Activated CD8-positive, alpha-beta T cell treated with anti-CD3 and anti-CD28 coated beads for 36 hours (primary cell): ENCODE measurements around the gene CXorf58. TPM values are rescaled to one million over a fixed set of nuclear protein-coding genes. Genes with fewer than 3 reads are reported as not detected.
"Not testable (repeated sequence)": the region's sequence is repeated elsewhere in the genome, so short reads cannot be mapped to it uniquely, and the experiment has no call there.

Source experiments
- ATAC-seq: fragments of 200-7000 bp; cut with Tn5 transposase; one replicate; pipeline ENCODE4 v1.10.0; 2021; ENCODE audit warnings: mild to moderate bottlenecking, moderate library complexity
- CTCF ChIA-PET: fragments of 350-600 bp; sonication (Branson Sonifier 250); formaldehyde crosslinking; loops from one replicate; lab custom pipeline; 2021; ENCODE audit warnings: antibody characterized with exemption; lab: Charles Lee
- POLR2A ChIA-PET: fragments of 350-600 bp; sonication (Branson Sonifier 250); formaldehyde crosslinking; loops from one replicate; lab custom pipeline; 2021; ENCODE audit warnings: antibody characterized with exemption; lab: Charles Lee
- DNase-seq: peaks from one replicate; pipeline ENCODE4 v3.0.0-alpha.2; 2020
- H3K27ac Mint-ChIP-seq: one replicate; pipeline ENCODE4 v1.8.0; 2021; ENCODE audit warnings: mild to moderate bottlenecking, mixed read lengths
- H3K27me3 Mint-ChIP-seq: one replicate; pipeline ENCODE4 v1.8.0; 2021; ENCODE audit warnings: mixed read lengths
- H3K36me3 Mint-ChIP-seq: one replicate; pipeline ENCODE4 v1.8.0; 2021; ENCODE audit warnings: low read depth, mixed read lengths
- H3K4me1 Mint-ChIP-seq: one replicate; pipeline ENCODE4 v1.8.0; 2021; ENCODE audit warnings: low read depth, mixed read lengths
- H3K4me3 Mint-ChIP-seq: one replicate; pipeline ENCODE4 v1.8.0; 2021; ENCODE audit warnings: mild to moderate bottlenecking, moderate library complexity, mixed read lengths
- H3K9me3 Mint-ChIP-seq: one replicate; pipeline ENCODE4 v1.8.0; 2021; ENCODE audit warnings: mixed read lengths
- CTCF ChIP-seq: fragments of 200-600 bp; IDR thresholded peaks from one replicate; pipeline ENCODE4 v1.8.0; 2022; ENCODE audit warnings: antibody characterized with exemption, mild to moderate bottlenecking
- intact Hi-C: fragments of 100-400 bp; cut with micrococcal nuclease; formaldehyde crosslinking; loops from one replicate; pipeline ENCODE4 v1.10.0; 2022
- total RNA-seq, 2 experiments: library from RNA; stranded (reverse); gene quantifications; one replicate each; pipeline ENCODE4 v1.2.3, GENCODE V29; 2021

The CXorf58 gene
- total RNA-seq, 2 experiments from 2014 or later: 0.14 TPM; not detected in 1

DNA sequence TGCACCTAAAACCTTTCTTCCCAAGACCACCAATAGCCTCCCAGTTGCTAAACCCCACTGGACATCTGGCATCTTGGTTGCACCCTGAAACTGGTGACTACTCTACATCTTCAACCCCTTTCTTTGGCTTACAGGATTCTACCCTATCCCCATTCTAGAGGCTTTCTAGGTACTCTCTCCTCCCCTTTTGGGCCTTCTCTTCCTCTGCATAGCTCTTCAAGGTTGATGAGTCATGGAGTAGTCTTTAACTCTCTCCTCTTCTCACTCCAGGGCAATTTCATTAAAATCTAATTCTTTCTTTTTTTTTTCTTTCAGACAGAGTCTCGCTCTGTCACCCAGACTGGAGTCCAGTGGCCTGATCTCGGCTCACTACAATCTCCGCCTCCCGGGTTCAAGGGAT, 16.9 kb upstream of the CXorf58 start:
- DNase-seq (no peak), ATAC-seq (no peak)
- intact Hi-C loops: no loop called here
- CTCF ChIA-PET: interaction anchor here (2.3 kb wide), 1 partner anchor 11 kb away, joined by 12 read pairs; no protein-coding TSS in a partner anchor
- Mint-ChIP-seq H3K9me3 (no peaks in the 10 kb centered on the region), H3K4me1 (peaks cover 4% of the 10 kb centered on the region), H3K27ac (no peak overlapping the region), H3K4me3 (no peak overlapping the region), H3K36me3 (no peaks in the 10 kb centered on the region), H3K27me3 (no peaks in the 10 kb centered on the region)
- no peak for TF ChIP-seq CTCF
- POLR2A ChIA-PET: no interaction called here

GRCh38 chrX:23894993-23895392, 12.8 kb upstream of the CXorf58 start:
- H3K4me3 Mint-ChIP-seq, CTCF ChIA-PET, H3K4me1 Mint-ChIP-seq, ATAC-seq, H3K36me3 Mint-ChIP-seq, H3K27ac Mint-ChIP-seq, intact Hi-C loops, DNase-seq, H3K9me3 Mint-ChIP-seq, POLR2A ChIA-PET, H3K27me3 Mint-ChIP-seq: not testable (repeated sequence)

GRCh38 chrX:23896539-23896938, 11.3 kb upstream of the CXorf58 start:
- H3K36me3 Mint-ChIP-seq, intact Hi-C loops, CTCF ChIA-PET, H3K4me3 Mint-ChIP-seq, H3K27me3 Mint-ChIP-seq, H3K27ac Mint-ChIP-seq, DNase-seq, H3K9me3 Mint-ChIP-seq, ATAC-seq, H3K4me1 Mint-ChIP-seq: not testable (repeated sequence)
- POLR2A ChIA-PET: interaction anchor here (1.1 kb wide), 1 partner anchor 12 kb away, joined by 5 read pairs; no protein-coding TSS in a partner anchor

GRCh38 chrX:23896981-23897380, 10.8 kb upstream of the CXorf58 start:
- DNase-seq: no peak
- Mint-ChIP-seq H3K4me1 (no peaks in the 10 kb centered on the region), H3K27ac (no peak overlapping the region), H3K9me3 (no peaks in the 10 kb centered on the region), H3K4me3 (no peak overlapping the region), H3K27me3 (no peaks in the 10 kb centered on the region), H3K36me3 (no peaks in the 10 kb centered on the region)
- ChIA-PET POLR2A (no interaction called here), CTCF (no interaction called here)
- no peak for ATAC-seq
- intact Hi-C loops: no loop called here
- no peak for TF ChIP-seq CTCF

DNA sequence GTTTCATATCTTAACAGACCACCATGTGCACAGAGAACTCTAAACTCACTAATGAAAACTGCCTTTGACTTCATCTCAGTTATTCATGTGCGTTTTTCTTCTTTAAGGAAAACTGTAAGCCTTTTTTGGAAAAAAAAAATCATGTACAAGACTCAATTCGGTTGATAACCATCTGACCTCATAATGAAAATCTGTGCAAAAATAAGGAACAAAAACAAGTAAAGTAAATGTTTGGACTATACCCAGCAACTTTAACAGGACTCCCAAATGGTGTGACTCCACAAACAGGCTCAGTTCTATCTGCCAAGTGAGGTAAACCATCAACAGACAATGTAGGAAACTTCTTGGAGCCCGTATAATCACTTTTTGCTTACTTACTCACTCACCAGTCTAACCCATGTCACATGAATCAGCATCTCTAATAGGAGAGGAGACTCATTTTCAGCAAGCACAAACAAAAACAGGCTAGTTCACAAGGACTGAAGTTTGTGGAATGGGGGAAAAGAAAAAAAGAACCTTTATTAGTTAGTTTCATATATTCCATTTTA, 9.3 kb upstream of the CXorf58 start:
- no peak overlapping the region for H3K27ac Mint-ChIP-seq
- H3K36me3 Mint-ChIP-seq: no peaks in the 10 kb centered on the region
- ChIA-PET CTCF (interaction anchor here (0.6 kb wide), 1 partner anchor 45 kb away, joined by 3 read pairs; no protein-coding TSS in a partner anchor), POLR2A (no interaction called here)
- no peak overlapping the region for H3K4me3 Mint-ChIP-seq
- H3K9me3 Mint-ChIP-seq: no peaks in the 10 kb centered on the region
- intact Hi-C loops: no loop called here
- no peaks in the 10 kb centered on the region for H3K27me3 Mint-ChIP-seq
- DNase-seq (no peak), ATAC-seq (no peak)
- no peaks in the 10 kb centered on the region for H3K4me1 Mint-ChIP-seq
- TF ChIP-seq CTCF: no peak

DNA sequence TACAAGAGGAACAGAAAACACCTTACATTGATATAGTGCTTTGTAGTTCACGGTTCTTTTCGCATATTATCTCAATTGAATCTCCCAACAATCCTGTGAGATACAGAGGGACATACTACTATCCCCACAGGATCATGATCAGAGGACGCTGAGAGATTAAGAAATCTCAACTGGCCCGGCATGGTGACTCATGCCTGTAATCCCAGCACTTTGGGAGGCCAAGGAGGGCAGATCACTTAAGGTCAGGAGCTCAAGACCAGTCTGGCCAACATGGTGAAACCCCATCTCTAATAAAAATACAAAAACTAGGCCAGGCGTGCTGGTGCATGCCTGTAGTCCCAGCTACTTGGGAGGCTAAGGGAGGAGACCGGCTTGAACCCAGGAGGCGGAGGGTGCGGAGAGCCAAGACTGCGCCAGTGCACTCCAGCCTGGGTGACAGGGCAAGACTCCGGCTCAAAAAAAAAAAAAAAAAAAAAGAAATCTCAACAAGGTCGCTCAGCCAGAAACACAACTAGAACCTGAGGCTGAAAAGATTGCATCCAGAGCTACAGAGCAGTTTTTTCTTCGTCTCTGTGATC, 7.5 kb upstream of the CXorf58 start:
- no peak for TF ChIP-seq CTCF
- Mint-ChIP-seq H3K4me3 (no peak overlapping the region), H3K36me3 (no peaks in the 10 kb centered on the region), H3K27me3 (no peaks in the 10 kb centered on the region), H3K9me3 (no peaks in the 10 kb centered on the region), H3K27ac (no peak overlapping the region), H3K4me1 (no peaks in the 10 kb centered on the region)
- POLR2A ChIA-PET: interaction anchor here (2.2 kb wide), 1 partner anchor 117 kb away, joined by 8 read pairs; the partner anchor contains the start of gene SAT1
- DNase-seq (no peak), ATAC-seq (no peak)
- CTCF ChIA-PET: interaction anchor here (2.3 to 4.6 kb wide), 4 partner anchors 118 to 211 kb away, joined by 13 to 79 read pairs (median 30); partner anchors contain the start of gene SAT1
- intact Hi-C loops: loop anchor here (10.0 kb wide), 2 partner anchors 124 to 154 kb away; partner anchors contain the start of genes EIF2S3 and KLHL15
